Measurements from ENCODE around the gene ARL8B. TPM values are rescaled to one million over a fixed set of nuclear protein-coding genes. Genes with fewer than 3 reads are reported as not detected.

Gene ARL8B
- total RNA-seq, 1 donor from 2014 or later = 47.3 TPM

DNA sequence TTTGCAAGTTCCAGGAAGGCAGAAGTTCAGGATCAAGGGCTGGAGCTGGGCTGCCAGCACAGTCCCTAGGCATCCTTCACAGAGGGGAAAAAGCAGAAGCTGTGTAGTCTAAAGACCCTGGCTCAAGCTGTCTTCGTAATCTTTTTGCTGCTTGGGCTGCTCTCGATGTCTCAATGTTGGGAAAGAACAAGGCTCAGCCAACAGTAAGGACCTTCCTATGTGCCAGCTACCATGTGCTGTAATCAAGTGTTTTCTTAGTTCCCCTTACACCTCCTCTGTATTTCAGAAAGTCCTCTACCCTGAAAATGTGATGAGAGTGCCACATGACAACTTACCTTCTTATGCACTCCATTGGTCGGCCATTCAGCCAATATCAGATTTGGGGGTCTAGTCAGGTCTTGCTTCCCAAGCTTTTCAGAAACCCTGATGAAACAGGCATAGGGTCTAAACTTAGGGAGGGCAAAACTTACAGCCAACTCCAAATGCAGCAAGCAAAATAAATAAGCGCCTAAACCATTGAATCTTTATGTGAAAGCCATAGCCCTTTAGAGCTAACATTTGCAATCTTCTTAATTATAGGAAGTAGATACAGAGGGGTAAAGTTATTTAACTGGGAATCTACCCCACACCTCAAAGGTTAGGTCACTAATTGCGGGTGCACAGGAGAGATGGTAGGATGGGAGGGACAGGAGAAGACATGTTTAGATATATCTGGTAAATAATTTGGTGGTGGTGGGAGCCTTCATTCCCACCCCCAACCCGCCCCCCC, 64.2 kb downstream of the ARL8B start:
- no peak for DNase-seq (ENCODE audit: low read depth, low spot score)

DNA sequence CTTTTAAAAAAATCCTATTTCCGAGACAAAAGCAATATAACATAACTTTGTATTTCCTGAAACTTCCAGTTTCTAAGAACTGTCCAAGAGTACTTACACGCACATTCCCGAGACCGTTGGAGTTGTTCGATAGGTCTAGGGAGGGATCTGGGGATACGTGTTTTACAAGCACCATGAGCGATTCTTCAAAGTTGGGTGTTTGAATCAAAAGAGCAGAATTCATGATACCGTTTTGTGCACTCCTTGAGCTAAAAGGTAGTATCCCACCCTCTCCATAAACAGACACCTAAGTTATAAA, 64.7 kb downstream of the ARL8B start:
- DNase-seq (ENCODE audit: low read depth, low spot score) = no peak

DNA sequence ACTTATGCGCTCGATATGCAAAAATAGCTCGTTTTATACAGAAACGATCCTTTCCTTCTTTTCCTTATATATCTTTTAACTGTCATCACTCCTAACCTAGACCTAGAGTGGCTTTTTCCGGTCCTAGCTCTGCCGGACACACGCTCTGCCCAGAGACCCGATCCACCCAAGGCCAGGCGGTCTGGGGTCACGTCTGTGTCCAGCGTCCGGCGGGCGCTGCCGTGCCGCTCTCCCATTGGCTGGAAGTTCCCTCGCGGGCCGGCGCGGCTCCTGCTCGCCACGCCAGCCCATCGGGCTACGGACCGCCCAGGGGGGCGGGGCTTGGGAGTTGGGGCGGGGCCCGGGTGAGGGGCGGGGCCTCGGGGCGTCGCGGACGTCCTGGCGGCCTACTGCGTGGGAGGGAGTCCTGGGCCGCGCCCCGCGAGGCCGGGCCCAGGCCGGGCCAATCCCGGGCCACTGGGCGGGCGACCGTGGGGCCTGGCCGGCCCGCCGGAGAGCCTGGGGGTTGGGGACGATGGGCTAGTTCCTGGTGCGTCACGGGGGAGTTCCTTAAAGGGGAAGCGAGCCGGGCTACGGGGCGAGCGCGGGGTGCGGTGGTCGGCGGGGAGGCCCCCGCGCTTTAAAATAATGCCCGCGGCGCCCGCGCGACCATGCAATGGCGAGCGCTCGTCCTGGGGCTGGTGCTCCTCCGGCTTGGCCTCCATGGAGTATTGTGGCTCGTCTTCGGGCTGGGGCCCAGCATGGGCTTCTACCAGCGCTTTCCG, 65.2 kb downstream of the ARL8B start, which contains the start of gene EDEM1:
Gene EDEM1, plus strand, starts transcription at position 552 of the 764 bp plus-strand sequence. Its CDS starts 99 bp downstream, at position 651.
- peak; percentile 78 for DNase-seq (ENCODE audit: low read depth, low spot score)

DNA sequence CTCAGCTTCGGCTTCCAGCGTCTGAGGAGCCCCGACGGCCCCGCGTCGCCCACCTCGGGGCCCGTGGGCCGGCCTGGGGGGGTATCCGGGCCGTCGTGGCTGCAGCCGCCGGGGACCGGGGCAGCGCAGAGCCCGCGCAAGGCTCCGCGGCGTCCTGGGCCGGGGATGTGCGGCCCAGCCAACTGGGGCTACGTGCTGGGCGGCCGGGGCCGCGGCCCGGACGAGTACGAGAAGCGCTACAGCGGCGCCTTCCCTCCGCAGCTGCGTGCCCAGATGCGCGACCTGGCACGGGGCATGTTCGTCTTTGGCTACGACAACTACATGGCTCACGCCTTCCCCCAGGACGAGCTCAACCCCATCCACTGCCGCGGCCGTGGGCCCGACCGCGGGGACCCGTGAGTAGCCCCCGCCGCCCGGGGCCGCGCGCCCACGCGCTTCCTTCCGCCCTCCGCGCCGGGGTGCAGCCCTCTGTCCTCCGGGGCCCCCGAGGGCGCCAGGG, 65.9 kb downstream of the ARL8B start:
- no peak for DNase-seq (ENCODE audit: low read depth, low spot score)

- no peak for DNase-seq (ENCODE audit: low read depth, low spot score)
Observed at GRCh38 chr3:5188419-5189221, 66.5 kb downstream of the ARL8B start.

DNA sequence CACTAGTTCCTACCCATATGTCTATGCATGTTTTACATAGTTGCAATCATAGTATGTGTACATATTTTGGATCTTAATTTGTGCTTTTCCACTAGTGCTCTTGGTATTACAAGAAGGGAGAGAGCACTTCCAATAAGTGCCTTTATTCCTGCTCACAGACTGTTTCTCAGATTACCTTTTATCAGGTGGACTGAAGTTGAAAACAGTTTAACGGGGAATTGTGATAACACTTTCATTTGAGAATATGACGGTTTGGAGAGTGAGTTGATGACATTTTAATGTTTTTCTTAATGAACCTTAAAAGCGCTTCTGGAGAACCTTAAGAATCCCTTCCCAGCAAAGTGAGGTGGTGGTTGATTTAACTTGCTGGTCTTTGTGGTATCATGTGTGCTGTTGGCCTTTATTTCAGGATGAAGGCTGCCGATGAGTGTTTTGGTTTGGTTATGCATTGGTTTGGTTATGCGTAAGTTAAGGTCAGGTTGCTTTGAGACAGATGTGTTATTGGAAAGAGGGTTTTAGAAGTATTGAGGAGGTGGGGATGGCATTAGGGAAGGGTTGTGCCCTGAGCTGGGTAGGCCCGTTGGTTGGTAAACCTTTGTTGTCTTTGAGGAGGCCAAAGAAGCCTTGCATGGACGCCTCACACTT, 68.2 kb downstream of the ARL8B start:
- DNase-seq (ENCODE audit: low read depth, low spot score) = no peak

GRCh38 chr3:5191555-5192304, 69.6 kb downstream of the ARL8B start:
- no peak for DNase-seq (ENCODE audit: low read depth, low spot score)

- no peak for DNase-seq (ENCODE audit: low read depth, low spot score)
Observed at GRCh38 chr3:5192571-5193365, 70.7 kb downstream of the ARL8B start.

DNA sequence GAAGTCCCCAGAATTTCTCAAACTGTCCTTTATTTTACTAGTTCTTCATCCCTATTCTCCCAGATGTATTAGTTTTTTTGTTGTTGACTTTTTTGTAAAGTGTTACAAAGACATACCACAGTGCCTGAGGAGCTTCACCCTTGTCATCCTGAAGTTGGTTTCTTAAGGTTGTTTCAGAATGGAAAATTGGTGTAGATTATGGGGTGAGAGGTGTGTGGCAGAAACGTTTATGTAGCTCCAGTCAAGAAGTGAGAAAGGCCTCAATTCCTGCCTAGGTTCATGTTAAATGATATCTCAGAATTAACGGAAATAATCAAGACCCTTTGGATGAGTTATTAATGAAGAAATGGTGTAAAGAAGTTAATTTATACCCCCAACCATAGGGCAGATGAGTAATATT, 72.2 kb downstream of the ARL8B start:
- no peak for DNase-seq (ENCODE audit: low read depth, low spot score)

GRCh38 chr3:5194801-5195509, 72.9 kb downstream of the ARL8B start:
- DNase-seq (ENCODE audit: low read depth, low spot score) = peak; percentile 71

DNA sequence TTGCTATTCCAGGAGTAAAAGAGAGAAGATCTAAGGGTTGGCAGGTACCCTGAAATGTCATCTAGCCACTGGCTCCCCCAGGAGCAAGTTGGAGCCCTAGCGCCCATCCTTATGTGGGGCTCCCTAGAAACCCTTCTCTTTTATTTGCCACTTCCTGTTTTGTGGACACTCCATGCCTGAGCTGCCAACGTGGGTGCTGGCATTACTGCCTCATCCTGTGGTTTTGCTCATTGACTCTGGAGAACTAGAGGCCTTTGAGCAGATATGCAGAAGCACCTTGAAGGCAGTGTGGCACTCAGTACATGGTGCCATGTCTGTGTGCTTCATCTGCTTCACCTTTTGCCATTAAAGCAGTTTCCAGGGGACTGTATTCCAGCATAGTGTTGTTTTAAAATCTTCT, 73.5 kb downstream of the ARL8B start:
- no peak for DNase-seq (ENCODE audit: low read depth, low spot score)

- DNase-seq (ENCODE audit: low read depth, low spot score) = no peak
Observed at GRCh38 chr3:5197022-5197421, 74.9 kb downstream of the ARL8B start.

DNA sequence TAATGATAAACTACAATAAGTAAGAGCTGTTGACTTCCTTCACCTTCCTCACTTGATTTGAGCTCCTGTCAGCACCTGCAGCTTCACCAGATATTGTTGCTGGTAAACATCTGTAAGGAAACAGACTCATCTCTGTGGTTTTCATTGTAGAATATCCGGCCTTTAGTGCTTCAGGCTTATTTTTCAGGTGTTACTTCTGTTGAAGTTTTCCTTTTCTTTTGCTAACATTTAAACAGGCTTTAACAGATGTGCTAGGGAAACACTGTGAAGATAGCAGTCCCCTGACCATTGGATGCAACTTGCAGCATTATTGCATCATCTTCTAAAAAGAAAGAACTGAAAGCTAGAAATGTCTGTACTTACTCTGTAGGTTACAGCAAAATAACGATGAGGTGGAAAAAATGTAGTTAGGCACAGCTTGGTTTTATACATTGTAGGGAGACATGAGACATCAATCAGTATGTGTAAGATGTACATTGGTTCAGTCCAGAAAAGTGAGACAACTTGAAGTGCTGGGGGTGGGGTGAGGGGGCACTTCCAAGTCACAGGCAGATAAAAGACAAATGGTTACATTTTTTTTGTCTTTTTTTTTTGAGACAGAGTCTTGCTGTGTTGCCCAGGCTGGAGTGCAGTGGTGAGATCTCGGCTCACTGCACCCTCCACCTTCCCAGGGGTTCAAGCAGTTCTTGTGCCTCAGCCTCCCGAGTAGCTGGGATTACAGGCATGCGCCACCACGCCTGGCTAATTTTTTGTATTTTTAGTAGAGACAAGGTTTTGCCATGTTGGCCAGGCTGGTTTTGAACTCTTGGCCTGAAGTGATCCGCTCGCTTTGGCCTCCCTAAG, 75.6 kb downstream of the ARL8B start:
- no peak for DNase-seq (ENCODE audit: low read depth, low spot score)

DNA sequence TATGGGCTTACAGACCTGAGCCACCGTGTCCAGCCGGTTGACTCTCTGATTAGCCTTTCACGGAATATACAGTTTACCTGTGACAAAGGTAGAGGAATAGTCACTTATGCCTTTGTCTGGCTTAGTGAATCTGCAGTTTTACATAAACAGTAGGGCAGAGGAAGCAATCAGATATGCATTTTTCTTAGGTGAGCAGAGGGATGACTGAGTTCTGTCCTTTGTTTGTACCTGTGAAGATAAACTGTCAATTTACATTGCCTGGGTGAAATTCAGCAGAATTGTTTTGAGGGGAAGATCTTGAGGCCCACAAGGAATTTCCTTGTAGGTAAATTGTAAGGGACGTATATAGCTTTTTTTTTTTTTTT, 76.2 kb downstream of the ARL8B start:
- DNase-seq (ENCODE audit: low read depth, low spot score) = no peak

DNA sequence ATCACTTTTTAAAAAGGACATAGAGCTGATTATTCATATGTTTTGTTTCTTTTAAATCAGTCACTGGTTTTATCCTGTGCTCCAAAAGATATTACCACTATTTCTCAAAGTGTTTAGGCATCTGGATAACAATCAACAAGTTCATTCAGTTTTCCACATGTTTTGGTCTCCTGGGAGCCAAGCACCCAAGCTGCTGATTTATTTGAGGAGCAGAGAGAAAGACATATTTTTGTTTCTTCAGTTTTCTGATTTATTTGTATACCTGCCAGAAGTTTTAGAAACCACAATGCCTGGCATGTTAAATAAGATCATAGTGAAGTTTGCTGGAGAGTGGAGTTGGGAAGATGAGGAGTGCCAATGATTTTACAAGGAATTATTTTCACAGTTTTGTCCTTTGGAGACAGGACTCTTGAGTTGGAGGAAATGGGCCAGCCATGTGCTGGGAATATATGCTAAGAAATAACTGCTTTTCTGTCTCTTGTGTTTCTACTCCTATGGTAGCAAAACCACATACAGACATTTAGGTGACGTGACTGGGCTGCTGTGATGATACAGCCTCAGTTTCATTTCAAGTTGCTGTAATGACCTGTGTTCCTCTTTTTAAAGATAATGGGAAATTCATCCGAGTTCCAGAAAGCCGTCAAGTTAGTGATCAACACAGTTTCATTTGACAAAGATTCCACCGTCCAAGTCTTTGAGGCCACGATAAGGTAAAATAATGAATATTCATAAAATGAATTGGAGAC, 77.1 kb downstream of the ARL8B start:
- no peak for DNase-seq (ENCODE audit: low read depth, low spot score)

DNA sequence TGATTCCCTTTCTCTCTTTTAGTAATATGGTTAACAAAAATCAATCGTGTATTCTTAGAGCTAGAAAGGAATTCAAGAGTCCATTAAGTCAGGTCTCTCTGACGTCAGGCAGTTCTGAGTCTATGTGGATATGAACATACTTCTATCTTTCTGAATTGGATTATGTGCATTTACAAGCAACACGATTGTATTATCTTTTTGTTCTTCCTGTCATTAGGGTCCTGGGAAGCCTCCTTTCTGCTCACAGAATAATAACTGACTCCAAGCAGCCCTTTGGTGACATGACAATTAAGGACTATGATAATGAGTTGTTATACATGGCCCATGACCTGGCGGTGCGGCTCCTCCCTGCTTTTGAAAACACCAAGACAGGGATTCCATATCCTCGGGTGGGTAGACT, 79.4 kb downstream of the ARL8B start:
- DNase-seq (ENCODE audit: low read depth, low spot score) = no peak

GRCh38 chr3:5202222-5202621, 80.1 kb downstream of the ARL8B start:
- no peak for DNase-seq (ENCODE audit: low read depth, low spot score)
